NCI-H446 treated with DMSO at 0.1 percent for 48 hours (cell line): ENCODE measurements around the gene ANKRD35.
"Not testable (repeated sequence)": the region's sequence is repeated elsewhere in the genome, so short reads cannot be mapped to it uniquely, and the experiment has no call there.

Experiments
- DNase-seq: peaks from one replicate; lab custom pipeline; 2025; lab: John Stamatoyannopoulos, UW

The ANKRD35 gene, protein sequence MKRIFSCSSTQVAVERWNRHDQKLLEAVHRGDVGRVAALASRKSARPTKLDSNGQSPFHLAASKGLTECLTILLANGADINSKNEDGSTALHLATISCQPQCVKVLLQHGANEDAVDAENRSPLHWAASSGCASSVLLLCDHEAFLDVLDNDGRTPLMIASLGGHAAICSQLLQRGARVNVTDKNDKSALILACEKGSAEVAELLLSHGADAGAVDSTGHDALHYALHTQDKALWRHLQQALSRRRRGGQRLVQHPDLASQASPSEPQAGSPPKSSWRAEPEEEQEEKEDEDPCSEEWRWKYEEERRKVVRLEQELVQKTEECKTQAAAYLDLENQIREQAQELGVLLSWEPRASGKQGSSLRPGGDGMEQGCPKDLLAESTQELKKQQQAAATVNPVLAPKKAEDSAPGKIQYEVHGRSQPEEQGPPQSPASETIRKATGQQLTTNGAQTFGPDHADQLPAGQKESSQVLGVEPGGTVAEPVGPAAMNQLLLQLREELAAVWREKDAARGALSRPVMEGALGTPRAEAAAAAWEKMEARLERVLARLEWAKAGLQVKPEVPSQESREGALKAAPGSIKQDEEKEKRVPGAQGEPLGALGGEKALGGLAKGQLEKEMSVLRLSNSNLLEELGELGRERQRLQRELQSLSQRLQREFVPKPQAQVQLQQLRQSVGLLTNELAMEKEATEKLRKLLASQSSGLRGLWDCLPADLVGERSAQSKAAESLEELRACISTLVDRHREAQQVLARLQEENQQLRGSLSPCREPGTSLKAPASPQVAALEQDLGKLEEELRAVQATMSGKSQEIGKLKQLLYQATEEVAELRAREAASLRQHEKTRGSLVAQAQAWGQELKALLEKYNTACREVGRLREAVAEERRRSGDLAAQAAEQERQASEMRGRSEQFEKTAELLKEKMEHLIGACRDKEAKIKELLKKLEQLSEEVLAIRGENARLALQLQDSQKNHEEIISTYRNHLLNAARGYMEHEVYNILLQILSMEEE

GRCh38 chr1:145885738-145886287 is at the start of gene ANKRD35:
ANKRD35 (minus strand) TSS chr1:145885866; CDS start chr1:145885758, 108 bp downstream.
- peak; percentile 26 for DNase-seq

GRCh38 chr1:145932522-145933009 is 46.9 kb upstream of the ANKRD35 start:
- DNase-seq = not testable (repeated sequence)

GRCh38 chr1:145927916-145928643 is 42.4 kb upstream of the ANKRD35 start:
- DNase-seq = no peak

GRCh38 chr1:145927063-145927886 is 41.6 kb upstream of the ANKRD35 start, which contains the start of gene RBM8A:
RBM8A (minus strand) TSS chr1:145927484; CDS start chr1:145927426, 58 bp downstream.
- DNase-seq = peak; percentile 99

- DNase-seq = no peak
Measured at GRCh38 chr1:145926686-145927062, 41.0 kb upstream of the ANKRD35 start.

DNA sequence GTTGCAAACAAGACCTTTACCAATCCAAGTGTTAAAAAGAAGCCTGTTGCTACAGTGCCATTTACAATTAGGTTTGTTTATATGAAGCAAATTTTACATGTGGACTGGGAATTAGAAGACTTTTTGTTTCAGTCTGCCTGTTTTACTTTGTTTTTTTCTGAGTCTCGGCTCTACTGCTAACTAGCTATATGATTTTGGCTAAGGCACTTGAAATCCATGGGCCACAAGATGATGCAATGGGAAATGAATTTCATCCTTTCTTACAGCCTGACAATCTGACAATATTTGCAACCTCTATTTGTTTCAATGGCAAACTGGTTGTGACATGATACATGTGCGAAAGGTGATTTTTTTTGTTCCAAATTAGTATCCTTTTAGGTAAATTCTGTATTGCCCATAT is 36.6 kb upstream of the ANKRD35 start:
- DNase-seq = no peak

DNA sequence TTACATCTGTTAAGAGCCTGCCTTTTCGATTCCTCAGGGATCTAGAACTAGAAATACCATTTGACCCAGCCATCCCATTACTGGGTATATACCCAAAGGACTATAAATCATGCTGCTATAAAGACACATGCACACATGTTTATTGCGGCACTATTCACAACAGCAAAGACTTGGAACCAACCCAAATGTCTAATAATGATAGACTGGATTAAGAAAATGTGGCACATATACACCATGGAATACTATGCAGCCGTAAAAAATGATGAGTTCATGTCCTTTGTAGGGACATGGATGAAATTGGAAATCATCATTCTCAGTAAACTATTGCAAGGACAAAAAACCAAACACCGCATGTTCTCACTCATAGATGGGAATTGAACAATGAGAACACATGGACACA is 34.6 kb upstream of the ANKRD35 start:
- DNase-seq = not testable (repeated sequence)

- no peak for DNase-seq
Measured at GRCh38 chr1:145918992-145919939, 33.6 kb upstream of the ANKRD35 start.

DNA sequence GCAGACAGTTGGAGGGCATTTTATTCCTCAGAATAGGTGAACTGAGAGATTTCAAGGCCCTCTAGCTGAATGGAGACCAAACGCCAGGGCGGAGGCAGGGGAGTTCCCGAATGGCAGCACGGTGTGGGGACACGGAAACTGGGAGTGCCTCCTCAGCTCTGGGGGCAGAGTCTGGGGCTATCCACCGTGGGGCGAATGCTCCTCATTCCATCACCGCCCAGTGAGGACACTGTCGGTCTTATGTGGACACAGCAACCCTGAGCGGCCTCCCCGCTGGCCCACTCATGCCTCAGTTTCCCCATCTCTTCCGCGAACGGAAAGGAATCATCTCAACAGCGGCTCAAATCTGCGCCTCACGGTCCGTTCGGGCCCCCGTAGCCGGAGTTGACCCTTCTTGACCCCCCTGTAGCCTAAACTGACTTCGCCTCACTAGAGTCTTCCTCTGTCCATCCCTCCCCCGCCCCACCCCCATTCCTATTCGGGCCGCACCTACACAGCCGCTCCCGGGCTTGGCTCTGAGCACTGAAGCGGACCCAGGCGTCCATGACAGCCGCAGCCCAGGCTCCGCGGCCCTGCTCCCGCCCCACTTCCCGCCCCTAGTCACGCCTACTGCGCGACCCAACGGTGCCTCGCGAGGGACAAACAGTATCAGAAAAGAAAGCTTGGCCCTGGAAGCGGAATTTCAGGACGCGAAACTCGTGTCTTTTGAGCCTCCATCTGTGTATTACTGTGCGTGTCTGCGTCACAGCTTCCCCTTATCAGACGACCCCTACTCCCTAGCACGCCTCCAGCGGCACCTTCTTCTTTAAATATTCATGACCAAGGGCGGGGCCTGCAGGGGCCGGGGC is 32.7 kb upstream of the ANKRD35 start, which contains the start of gene PEX11B:
Gene PEX11B (minus strand): TSS at position 574 of the 848 bp plus-strand sequence. CDS start 29 bp downstream, at position 545.
- DNase-seq = peak; percentile 85

GRCh38 chr1:145917595-145917994 is 31.9 kb upstream of the ANKRD35 start:
- DNase-seq = no peak

DNA sequence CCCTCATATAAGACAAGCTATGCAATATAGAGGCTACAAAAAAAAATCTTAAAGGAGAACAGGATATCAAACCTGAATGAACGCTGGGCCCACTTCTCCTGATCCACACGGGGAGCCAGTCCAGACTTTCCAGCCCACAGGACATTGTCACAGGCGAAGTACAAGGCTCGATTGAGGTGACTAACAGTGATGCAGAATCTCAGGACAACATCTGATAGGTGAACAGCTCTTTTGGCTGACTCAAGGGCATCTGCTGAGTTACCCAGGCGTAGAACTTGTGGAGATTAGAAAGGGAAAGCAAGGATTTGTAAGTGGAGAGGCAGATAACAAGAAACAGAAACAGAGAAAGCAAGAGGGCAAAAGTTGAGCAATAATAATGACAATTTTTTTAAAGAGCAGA is 31.1 kb upstream of the ANKRD35 start:
- DNase-seq = no peak

GRCh38 chr1:145912128-145912641 is 26.5 kb upstream of the ANKRD35 start:
- no peak for DNase-seq

GRCh38 chr1:145908653-145909052 is 23.0 kb upstream of the ANKRD35 start:
- no peak for DNase-seq

- DNase-seq = no peak
Measured at GRCh38 chr1:145906954-145907753, 21.5 kb upstream of the ANKRD35 start.

DNA sequence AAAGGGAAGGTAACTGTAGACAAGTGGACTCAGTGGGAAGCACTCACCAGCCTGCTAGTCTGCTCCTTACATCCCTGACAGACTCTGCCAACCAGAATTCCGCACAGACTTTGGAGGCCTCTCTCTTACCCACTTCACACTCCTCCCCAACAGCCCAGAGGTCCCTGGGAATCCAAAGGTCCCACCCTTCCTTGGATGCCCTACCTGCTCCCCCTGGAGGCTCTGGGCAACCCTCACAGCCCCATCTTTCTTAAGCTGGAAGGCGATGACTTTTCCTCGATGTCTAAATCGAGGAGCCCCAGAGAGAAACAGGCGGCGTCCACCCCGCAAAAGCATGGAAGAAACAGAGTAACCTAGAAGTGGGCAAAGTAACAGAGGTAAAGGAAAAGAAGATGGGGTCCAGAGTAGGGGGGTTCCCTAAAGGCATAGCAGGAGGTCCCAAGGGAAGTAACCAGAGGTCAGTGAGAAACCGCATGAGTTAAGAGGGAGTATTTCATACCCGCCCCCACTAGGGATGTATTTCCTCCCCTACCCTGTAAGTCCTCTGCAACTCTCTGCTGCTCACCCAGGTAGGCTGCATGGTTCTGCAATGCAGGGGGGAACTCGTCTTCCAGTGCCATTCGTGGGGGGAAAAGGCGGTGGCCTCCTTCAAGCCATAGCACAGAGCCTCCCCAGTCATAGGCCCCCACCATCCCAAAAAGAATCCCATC is 15.8 kb upstream of the ANKRD35 start:
- DNase-seq = no peak

DNA sequence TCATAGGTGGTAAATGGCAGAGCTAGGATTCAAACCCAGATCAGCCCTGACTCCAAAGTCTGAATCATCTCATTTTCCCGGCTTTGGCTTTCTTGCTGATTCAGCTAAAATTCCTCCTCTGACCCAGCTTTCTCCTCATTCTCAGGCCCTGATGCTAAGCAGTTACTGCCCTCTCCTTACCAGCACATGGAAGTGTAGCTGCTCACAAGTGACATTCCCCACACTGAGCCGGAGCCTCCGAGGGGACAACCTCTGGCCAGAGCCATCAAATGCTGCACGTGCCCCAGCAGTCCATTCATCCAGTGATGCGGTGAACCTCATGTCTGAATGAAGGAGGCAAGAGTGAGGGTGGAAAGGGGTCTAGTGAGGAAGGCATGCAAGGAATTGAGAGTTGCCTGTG is 13.1 kb upstream of the ANKRD35 start:
- DNase-seq = no peak

DNA sequence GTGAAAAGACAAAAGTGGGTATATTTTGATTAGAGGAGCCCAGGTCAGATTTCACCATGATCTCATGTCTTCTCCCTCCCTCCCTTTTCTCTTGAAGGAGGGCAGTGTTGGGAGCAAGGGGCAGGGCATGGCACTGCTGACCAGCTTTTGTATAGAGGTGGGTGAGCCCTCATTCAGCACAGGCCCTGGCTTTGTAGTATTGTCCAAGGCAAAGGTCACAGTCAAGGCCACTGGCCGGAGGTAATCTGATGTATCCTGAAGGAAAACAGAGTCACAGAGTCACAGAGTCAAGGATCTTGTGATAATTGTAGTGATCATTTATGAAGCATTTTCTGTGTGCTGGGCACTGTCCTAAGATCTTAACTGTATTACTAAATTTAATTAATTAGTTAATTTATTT is 12.3 kb upstream of the ANKRD35 start:
- no peak for DNase-seq
